NB4 (cell line): ENCODE results near the gene ME2.

Source experiments
- MYC ChIP-seq: IDR thresholded peaks from 2 replicates; pipeline ENCODE4 v1.6.1; 2011; ENCODE audit warnings: low read depth, low read length
- POLR2A ChIP-seq: IDR thresholded peaks from 2 replicates; pipeline ENCODE4 v1.6.1; 2011; ENCODE audit warnings: mild to moderate bottlenecking; ENCODE audit not compliant: insufficient read length; ENCODE audit errors: extremely low read depth
- TF ChIP-seq, protein P1 (sequence below): IDR thresholded peaks from one replicate; pipeline ENCODE4 v1.5.1; 2012; ENCODE audit warnings: low read depth, low read length
- TF ChIP-seq, protein P2 (sequence below): IDR thresholded peaks from 2 replicates; pipeline ENCODE4 v1.6.1; 2011; ENCODE audit warnings: low read depth, low read length

- TF ChIP-seq, protein P1, sequence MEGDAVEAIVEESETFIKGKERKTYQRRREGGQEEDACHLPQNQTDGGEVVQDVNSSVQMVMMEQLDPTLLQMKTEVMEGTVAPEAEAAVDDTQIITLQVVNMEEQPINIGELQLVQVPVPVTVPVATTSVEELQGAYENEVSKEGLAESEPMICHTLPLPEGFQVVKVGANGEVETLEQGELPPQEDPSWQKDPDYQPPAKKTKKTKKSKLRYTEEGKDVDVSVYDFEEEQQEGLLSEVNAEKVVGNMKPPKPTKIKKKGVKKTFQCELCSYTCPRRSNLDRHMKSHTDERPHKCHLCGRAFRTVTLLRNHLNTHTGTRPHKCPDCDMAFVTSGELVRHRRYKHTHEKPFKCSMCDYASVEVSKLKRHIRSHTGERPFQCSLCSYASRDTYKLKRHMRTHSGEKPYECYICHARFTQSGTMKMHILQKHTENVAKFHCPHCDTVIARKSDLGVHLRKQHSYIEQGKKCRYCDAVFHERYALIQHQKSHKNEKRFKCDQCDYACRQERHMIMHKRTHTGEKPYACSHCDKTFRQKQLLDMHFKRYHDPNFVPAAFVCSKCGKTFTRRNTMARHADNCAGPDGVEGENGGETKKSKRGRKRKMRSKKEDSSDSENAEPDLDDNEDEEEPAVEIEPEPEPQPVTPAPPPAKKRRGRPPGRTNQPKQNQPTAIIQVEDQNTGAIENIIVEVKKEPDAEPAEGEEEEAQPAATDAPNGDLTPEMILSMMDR, result no peak
- no peak for TF ChIP-seq POLR2A
- TF ChIP-seq, protein P2, sequence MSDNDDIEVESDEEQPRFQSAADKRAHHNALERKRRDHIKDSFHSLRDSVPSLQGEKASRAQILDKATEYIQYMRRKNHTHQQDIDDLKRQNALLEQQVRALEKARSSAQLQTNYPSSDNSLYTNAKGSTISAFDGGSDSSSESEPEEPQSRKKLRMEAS, result no peak
- TF ChIP-seq MYC, result no peak
Measured at GRCh38 chr18:50832754-50833153, 46.2 kb upstream of the ME2 start.
